ENCODE measurements around the gene ZDHHC8. TPM values are rescaled to one million over a fixed set of nuclear protein-coding genes. Genes with fewer than 3 reads are reported as not detected.

Gene ZDHHC8
- total and polyA plus RNA-seq, 12 donors, result 23.2 to 51.7 (median 37.5) TPM

GRCh38 chr22:20139391-20140106 lies 7.9 kb downstream of the ZDHHC8 start:
- Histone ChIP-seq H3K9me3 (no peaks in the 10 kb centered on the region), H3K4me3 (no peak overlapping the region), H3K27me3 (no peaks in the 10 kb centered on the region), H3K36me3 (peaks cover 0 to 43% (median 6%) of the 10 kb centered on the region in 9 donors), H3K27ac (peak overlapping the region in 1 of 10 donors; percentile 73), H3K4me1 (peaks cover 38 to 45% (median 43%) of the 10 kb centered on the region in 9 donors)
- no peak for TF ChIP-seq CTCF (IDR thresholded peaks at IDR 0.05)
- 95 to 96% methylated on average over 36 of the region's 36 CpGs for WGBS, 2 donors
- ATAC-seq (no peak), DNase-seq (no peak)
- intact Hi-C loops (cut with DNase I), result loop anchor here in 1 of 10 donors (10.0 kb wide), 1 partner anchor 175 kb away; no protein-coding TSS in a partner anchor

GRCh38 chr22:20140107-20140445 lies 8.5 kb downstream of the ZDHHC8 start:
- Histone ChIP-seq H3K4me3 (no peak overlapping the region), H3K27me3 (no peaks in the 10 kb centered on the region), H3K36me3 (peaks cover 0 to 49% (median 6%) of the 10 kb centered on the region in 9 donors), H3K27ac (no peak overlapping the region), H3K9me3 (no peaks in the 10 kb centered on the region), H3K4me1 (peaks cover 37 to 40% (median 38%) of the 10 kb centered on the region in 9 donors)
- intact Hi-C loops (cut with DNase I), result no loop called here
- ATAC-seq, result no peak
- no peak for TF ChIP-seq CTCF (IDR thresholded peaks at IDR 0.05)
- DNase-seq, result no peak
- WGBS, 2 donors, result 84 to 93% methylated on average over 11 of the region's 11 CpGs

- no peak overlapping the region for H3K4me3 ChIP-seq
- intact Hi-C loops (cut with DNase I), result no loop called here
- 93 to 98% methylated on average over 17 of the region's 17 CpGs for WGBS, 2 donors
- H3K36me3 ChIP-seq, result peaks cover 0 to 53% (median 7%) of the 10 kb centered on the region in 9 donors
- TF ChIP-seq CTCF (IDR thresholded peaks at IDR 0.05), result no peak
- no peaks in the 10 kb centered on the region for H3K9me3 ChIP-seq
- ATAC-seq (no peak), DNase-seq (no peak)
- no peak overlapping the region for H3K27ac ChIP-seq
- no peaks in the 10 kb centered on the region for H3K27me3 ChIP-seq
- H3K4me1 ChIP-seq, result peaks cover 32 to 35% (median 33%) of the 10 kb centered on the region in 9 donors
Measured at GRCh38 chr22:20140521-20140964, 8.9 kb downstream of the ZDHHC8 start.

- H3K36me3 ChIP-seq, result peaks cover 0 to 60% (median 7%) of the 10 kb centered on the region in 9 donors
- H3K27me3 ChIP-seq, result no peaks in the 10 kb centered on the region
- 88% methylated on average over 22 of the region's 22 CpGs for WGBS, 2 donors
- H3K4me3 ChIP-seq, result no peak overlapping the region
- intact Hi-C loops (cut with DNase I), result no loop called here
- DNase-seq, result no peak
- ATAC-seq, result no peak
- H3K27ac ChIP-seq, result no peak overlapping the region
- no peak for TF ChIP-seq CTCF (IDR thresholded peaks at IDR 0.05)
- H3K9me3 ChIP-seq, result no peaks in the 10 kb centered on the region
- peaks cover 23 to 26% (median 24%) of the 10 kb centered on the region in 9 donors for H3K4me1 ChIP-seq
Measured at GRCh38 chr22:20141186-20142077, 9.8 kb downstream of the ZDHHC8 start.
